ENCODE data around the gene TRIP4. TPM values are rescaled to one million over a fixed set of nuclear protein-coding genes. Genes with fewer than 3 reads are reported as not detected.

The TRIP4 gene
- total and polyA plus RNA-seq, 9 of the 15 experiments (the other 6 are each of a cell fraction or from before 2014, with no cell fraction given): 7.6 to 23.3 (median 16.7) TPM

- no peak for TF ChIP-seq ZKSCAN8 (CRISPR knock-in tag; IDR thresholded peaks at IDR 0.05)
- TF ChIP-seq POLR2A (conservative IDR thresholded peaks at IDR 0.05): no peak
- TF ChIP-seq ZBTB1 (CRISPR knock-in tag; IDR thresholded peaks at IDR 0.05; ENCODE audit: borderline replicate concordance, low read depth): no peak
- TF ChIP-seq MED1 (CRISPR knock-in tag; IDR thresholded peaks at IDR 0.05; ENCODE audit: borderline replicate concordance): no peak
- no peak for TF ChIP-seq SRSF3 (IDR thresholded peaks at IDR 0.05; ENCODE audit: insufficient read depth, low read length)
- peak; percentile 92 for TF ChIP-seq ARID1B (IDR thresholded peaks at IDR 0.05)
- TF ChIP-seq, protein P1, sequence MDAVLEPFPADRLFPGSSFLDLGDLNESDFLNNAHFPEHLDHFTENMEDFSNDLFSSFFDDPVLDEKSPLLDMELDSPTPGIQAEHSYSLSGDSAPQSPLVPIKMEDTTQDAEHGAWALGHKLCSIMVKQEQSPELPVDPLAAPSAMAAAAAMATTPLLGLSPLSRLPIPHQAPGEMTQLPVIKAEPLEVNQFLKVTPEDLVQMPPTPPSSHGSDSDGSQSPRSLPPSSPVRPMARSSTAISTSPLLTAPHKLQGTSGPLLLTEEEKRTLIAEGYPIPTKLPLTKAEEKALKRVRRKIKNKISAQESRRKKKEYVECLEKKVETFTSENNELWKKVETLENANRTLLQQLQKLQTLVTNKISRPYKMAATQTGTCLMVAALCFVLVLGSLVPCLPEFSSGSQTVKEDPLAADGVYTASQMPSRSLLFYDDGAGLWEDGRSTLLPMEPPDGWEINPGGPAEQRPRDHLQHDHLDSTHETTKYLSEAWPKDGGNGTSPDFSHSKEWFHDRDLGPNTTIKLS (IDR thresholded peaks at IDR 0.05; ENCODE audit: borderline replicate concordance, low read depth): 0 out of 2 replicates have a peak, but pooled peaks have one; percentile 20
- TF ChIP-seq SMAD2 (IDR thresholded peaks at IDR 0.05; ENCODE audit: low read depth, low read length): no peak
- no peak for TF ChIP-seq PHB2 (IDR thresholded peaks at IDR 0.05; ENCODE audit: low read depth)
- TF ChIP-seq FOXP1 (CRISPR knock-in tag; IDR thresholded peaks at IDR 0.05): 0 out of 2 replicates have a peak, but pooled peaks have one; percentile 64
- peak; percentile 49 for TF ChIP-seq SMAD4 (CRISPR knock-in tag; conservative IDR thresholded peaks at IDR 0.05)
- no peak for TF ChIP-seq STAT5B (CRISPR knock-in tag; IDR thresholded peaks at IDR 0.05)
- TF ChIP-seq SRSF1 (IDR thresholded peaks at IDR 0.05; ENCODE audit: low read depth, low read length): no peak
- TF ChIP-seq CBX8 (IDR thresholded peaks at IDR 0.05; ENCODE audit: borderline replicate concordance, extremely low read depth, low read depth, low read length, poor library complexity, severe bottlenecking): no peak
- TF ChIP-seq FOXA1 (IDR thresholded peaks at IDR 0.05; ENCODE audit: borderline replicate concordance): no peak
- no peak for TF ChIP-seq MCM3 (IDR thresholded peaks at IDR 0.05)
- no peak for TF ChIP-seq ZBTB40 (IDR thresholded peaks at IDR 0.05)
- no peak for TF ChIP-seq ZBTB40 (CRISPR knock-in tag; IDR thresholded peaks at IDR 0.05)
- no peak for TF ChIP-seq ILF3 (IDR thresholded peaks at IDR 0.05; ENCODE audit: borderline replicate concordance)
Observed at GRCh38 chr15:64430000-64430735, 42.5 kb downstream of the TRIP4 start (continued).

Measured in K562 (cell line).